Measurements from ENCODE around the gene TGFB1I1. TPM values are rescaled to one million over a fixed set of nuclear protein-coding genes. Genes with fewer than 3 reads are reported as not detected.
A peak's percentile ranks its signal among the peaks of the same experiment; 100 is the strongest.
"Not testable (repeated sequence)": the region's sequence is repeated elsewhere in the genome, so short reads cannot be mapped to it uniquely, and the experiment has no call there.

TGFB1I1 gene
- total RNA-seq, result 97.0 TPM

- DNase-seq (ENCODE audit: low spot score), result peak; percentile 80
Measured at GRCh38 chr16:31471875-31472708, at the start of gene TGFB1I1. Gene TGFB1I1 (plus strand): TSS chr16:31472152. CDS start chr16:31472189, 37 bp downstream.

- no peak for DNase-seq (ENCODE audit: low spot score)
Measured at GRCh38 chr16:31423241-31423640, 48.7 kb upstream of the TGFB1I1 start.

- no peak for DNase-seq (ENCODE audit: low spot score)
Measured at GRCh38 chr16:31423801-31424200, 48.2 kb upstream of the TGFB1I1 start.

DNA sequence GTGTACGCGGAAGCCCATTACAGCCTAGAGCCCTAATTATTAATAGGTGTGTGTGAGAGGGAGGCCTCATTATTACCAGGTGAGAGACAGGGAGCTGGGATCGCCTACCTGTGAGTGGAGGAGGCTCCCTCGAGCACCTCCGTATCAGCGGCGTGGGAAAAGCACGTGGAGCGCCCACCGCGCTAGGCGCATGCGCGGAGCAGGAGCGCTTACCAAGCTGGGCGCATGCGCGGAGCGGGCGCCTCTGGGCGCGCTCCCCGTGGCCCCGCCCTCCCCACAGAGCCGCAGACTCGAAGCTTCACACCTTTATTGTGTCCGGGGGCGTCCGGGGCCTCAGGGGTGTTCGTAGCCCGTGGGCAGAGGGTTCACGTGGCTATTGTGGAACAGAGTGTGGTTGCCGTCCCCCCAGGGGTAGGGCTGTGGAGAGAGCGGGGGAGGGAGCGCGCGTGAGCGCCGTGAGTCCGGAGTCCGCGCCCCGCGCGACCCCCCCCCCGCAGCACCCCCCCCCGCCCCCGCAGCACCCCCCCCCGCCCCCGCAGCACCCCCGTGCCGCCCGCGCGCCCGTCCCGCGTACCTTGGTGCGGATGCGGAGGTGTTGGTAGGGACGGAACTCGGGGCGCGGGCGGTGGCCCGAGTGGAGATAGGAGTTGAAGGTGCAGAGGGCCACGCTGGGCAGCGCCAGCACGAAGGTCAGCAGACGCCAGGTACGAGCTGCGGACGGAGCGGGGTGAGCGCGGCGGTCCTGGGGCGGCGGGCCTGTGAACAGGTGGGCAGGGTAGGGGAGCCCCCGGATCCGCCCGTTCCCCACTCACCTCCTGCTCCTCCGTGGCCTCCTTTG is 44.3 kb upstream of the TGFB1I1 start:
- DNase-seq (ENCODE audit: low spot score), result peak; percentile 54

DNA sequence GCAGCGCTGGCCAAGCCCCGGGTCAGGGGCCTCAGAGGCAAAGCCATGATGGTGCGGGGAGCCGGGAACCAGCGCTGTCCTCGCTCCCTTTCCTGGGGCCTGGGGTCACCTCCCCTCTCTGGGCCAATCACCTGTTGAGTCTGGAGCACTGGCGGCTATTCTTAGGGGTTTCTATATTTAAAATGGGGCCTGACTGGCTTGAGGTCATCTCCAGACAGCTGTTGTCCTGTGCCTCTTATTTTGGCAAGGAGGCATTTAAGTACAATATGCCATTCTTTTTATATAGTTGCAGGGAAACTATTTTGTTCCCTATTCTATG is 43.7 kb upstream of the TGFB1I1 start, which contains the start of gene COX6A2:
TSS of gene COX6A2 (minus strand) at position 82 of the 319 bp plus-strand sequence. CDS start at position 47, 35 bp downstream.
- no peak for DNase-seq (ENCODE audit: low spot score)

GRCh38 chr16:31428638-31429247 is 43.2 kb upstream of the TGFB1I1 start:
- DNase-seq (ENCODE audit: low spot score), result no peak

GRCh38 chr16:31429314-31429713 is 42.6 kb upstream of the TGFB1I1 start:
- DNase-seq (ENCODE audit: low spot score), result no peak

DNA sequence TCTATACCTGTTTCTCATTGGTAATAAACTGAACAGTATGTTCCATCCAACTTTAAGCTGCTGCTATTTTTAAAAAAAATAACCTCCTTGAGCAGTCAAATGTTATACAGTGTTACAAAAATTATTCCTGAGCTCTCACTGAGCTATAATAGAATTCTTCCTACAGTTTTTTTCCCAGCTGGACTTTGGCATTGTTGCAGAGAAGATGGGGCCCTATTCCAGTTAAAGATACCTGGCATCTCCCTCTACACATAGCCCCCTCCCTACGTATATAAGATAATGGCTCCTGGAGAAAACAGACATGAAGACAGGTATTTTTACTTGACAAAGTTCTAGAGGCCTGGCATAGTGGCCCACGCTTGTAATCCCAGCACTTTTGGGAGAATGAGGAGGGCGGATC is 42.2 kb upstream of the TGFB1I1 start:
- no peak for DNase-seq (ENCODE audit: low spot score)

GRCh38 chr16:31430380-31431052 is 41.4 kb upstream of the TGFB1I1 start:
- DNase-seq (ENCODE audit: low spot score), result no peak

DNA sequence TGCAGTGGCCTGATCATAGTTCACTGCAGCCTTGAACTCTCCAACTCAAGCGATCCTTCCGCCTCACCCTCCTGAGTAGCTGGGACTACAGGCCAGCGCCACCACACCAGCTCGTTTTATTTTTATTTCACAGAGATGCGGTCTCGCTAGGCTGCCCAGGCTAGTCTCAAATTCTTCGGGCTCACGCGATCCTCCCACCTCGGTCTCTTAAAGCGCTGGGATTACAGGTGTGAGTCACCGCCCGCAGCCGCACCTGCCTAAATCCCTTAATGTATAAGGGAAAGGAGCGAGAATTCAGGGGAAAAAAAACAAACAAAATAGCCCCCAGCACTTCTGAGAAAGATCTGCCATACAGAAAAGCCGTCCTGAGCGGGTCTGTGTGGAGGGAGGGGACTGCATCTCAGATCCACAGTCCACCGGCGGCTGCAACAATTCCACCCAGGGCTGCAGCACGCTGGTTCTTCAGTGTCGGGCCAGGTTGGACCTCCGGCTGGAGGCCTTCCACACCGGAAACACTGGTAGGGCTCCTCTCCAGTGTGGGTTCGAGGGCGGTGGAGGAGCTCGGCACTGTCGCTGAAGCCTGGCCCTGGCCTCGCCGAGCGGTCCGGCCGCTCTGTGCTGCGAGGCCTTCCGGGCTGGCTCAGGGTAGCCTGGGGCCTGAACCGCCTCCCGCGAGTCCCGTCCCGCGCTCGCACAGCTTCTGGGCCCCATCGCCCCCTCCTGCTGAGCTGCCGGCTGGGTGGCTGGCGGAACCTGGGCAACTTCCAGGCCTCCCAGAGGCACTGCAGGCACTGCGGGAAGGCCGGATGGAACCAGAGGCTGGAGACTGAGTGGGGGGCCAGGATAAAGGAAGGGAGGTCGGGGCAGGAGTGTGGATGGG is 36.4 kb upstream of the TGFB1I1 start:
- DNase-seq (ENCODE audit: low spot score), result no peak

- no peak for DNase-seq (ENCODE audit: low spot score)
Measured at GRCh38 chr16:31436221-31437045, 35.5 kb upstream of the TGFB1I1 start.

DNA sequence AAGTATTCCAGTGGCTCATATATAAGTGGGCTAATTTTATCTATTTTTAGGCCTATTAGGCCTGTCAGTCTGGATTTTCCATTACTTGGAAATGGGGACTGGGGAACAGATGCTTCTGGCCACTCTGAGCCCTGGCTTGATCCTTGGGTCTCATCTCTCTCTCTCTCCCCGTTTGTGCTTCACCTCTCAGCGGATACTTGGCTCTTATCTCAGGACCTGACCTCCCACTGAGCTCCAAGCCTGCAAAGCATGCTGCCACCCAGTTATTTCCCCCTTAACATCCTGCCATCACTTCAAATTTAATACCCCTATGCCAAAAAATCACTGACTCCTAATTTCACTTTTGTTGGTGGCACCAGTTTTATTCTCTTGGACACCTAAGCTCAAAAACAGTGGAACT is 33.5 kb upstream of the TGFB1I1 start:
- no peak for DNase-seq (ENCODE audit: low spot score)

DNA sequence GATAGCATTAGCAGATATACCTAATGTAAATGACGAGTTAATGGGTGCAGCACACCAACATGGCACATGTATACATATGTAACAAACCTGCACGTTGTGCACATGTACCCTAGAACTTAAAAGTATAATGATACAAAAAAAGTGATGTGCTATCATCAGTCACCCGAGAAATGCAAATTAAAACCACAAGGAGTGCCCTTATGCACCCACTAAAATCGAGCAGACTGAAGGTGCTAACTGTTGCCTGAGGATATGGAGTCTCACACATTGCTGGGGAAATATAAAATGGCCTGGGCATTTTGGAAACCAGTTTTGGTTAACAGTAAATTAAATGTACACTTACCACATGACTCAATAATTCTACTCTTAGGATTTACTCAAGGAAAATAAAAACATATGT is 32.9 kb upstream of the TGFB1I1 start:
- not testable (repeated sequence) for DNase-seq (ENCODE audit: low spot score)

GRCh38 chr16:31439519-31439918 is 32.4 kb upstream of the TGFB1I1 start:
- no peak for DNase-seq (ENCODE audit: low spot score)

DNA sequence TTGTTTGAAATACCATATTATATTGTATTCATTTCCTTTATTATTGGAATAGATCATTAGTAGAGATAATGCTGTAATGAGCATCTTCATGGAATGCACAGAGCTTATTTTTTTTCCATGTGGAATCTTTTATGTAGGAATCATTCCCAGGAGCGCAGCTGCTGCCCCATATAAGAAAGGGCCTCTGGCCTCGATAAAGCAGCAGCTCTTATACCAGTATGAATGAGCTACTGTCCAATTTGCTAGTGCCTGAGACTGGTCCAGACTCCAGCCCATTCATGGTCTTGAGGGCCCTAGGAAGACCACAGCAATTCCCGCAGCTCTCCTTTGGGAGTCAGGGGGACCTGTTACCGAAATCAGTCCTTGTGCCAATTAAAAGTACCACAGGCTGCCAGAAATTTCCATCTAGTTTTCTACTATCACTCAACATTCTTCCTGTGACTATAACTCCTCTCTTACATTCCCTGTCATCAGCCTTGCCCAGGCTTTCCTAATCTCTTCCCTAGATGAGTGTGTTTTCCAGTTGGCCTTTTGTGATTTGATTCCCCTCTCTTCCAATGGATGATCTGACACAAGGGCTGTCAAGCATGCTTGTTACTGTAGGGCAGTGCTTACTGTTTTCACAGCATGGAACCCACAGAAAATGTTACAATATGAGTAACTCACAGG is 31.3 kb upstream of the TGFB1I1 start:
- no peak for DNase-seq (ENCODE audit: low spot score)

- no peak for DNase-seq (ENCODE audit: low spot score)
Measured at GRCh38 chr16:31441956-31442355, 30.0 kb upstream of the TGFB1I1 start.

DNA sequence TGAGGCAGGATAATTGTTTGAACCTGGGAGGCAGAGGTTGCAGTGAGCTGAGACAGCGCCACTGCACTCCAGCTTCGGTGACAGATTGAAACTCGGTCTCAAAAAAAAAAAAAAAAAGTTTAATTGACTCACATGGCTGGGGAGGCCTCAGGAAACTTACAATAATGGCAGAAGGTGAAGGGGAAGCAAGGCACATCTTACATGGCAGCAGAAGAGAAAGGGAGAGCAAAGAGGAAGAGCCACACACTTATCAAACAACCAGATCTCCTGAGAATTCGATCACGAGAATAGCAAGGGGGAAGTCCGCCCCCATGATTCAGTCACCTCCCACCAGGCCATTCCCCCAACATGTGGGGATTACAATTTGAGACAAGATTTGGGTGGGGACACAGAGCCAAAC is 26.0 kb upstream of the TGFB1I1 start:
- not testable (repeated sequence) for DNase-seq (ENCODE audit: low spot score)

DNA sequence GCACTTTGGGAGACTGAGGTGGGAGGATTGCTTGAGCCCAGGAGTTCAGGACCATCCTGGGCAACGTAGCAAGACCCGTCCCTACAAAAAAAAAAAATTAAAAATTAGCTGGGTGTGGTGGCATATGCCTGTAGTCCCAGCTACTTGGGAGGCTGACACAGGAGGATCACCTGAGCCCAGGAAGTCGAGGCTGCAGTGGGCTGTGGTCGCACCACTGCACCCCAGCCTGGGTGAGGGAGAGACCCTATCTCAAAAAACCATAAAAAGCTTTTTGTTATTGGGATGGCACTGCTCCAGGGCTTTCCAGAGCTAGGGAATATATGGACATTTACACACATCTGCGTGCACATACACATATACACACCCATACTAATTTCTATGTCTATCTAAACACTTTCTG is 20.8 kb upstream of the TGFB1I1 start:
- no peak for DNase-seq (ENCODE audit: low spot score)

GRCh38 chr16:31451681-31452351 is 20.1 kb upstream of the TGFB1I1 start:
- DNase-seq (ENCODE audit: low spot score), result peak; percentile 82
